Globus pallidus (tissue), 1 donor: ENCODE measurements around the gene ANTXR1.
"Not testable (repeated sequence)": the region's sequence is repeated elsewhere in the genome, so short reads cannot be mapped to it uniquely, and the experiment has no call there.

Source experiments
- DNase-seq: peaks from one replicate; pipeline ENCODE4 v3.0.0-alpha.2; 2015; ENCODE audit warnings: low spot score

Gene ANTXR1

GRCh38 chr2:69237070-69237670 lies 224.2 kb downstream of the ANTXR1 start:
- DNase-seq = no peak

GRCh38 chr2:69238449-69239031 lies 225.6 kb downstream of the ANTXR1 start:
- no peak for DNase-seq

GRCh38 chr2:69241093-69241492 lies 228.1 kb downstream of the ANTXR1 start:
- DNase-seq = no peak

GRCh38 chr2:69241664-69242514 lies 228.9 kb downstream of the ANTXR1 start:
- DNase-seq = no peak

- DNase-seq = no peak
Measured at GRCh38 chr2:69242651-69243051, 229.7 kb downstream of the ANTXR1 start.

- DNase-seq = no peak
Measured at GRCh38 chr2:69243652-69244051, 230.7 kb downstream of the ANTXR1 start.

GRCh38 chr2:69244882-69245281 lies 231.9 kb downstream of the ANTXR1 start:
- no peak for DNase-seq

GRCh38 chr2:69247583-69247982 lies 234.6 kb downstream of the ANTXR1 start:
- no peak for DNase-seq

- no peak for DNase-seq
Measured at GRCh38 chr2:69248232-69248631, 235.3 kb downstream of the ANTXR1 start.

- no peak for DNase-seq
Measured at GRCh38 chr2:69250981-69251380, 238.0 kb downstream of the ANTXR1 start.

GRCh38 chr2:69251943-69252342 lies 239.0 kb downstream of the ANTXR1 start:
- DNase-seq = no peak

- no peak for DNase-seq
Measured at GRCh38 chr2:69253112-69253511, 240.1 kb downstream of the ANTXR1 start.

GRCh38 chr2:69253611-69254301 lies 240.8 kb downstream of the ANTXR1 start:
- peak; percentile 50 for DNase-seq

GRCh38 chr2:69255760-69256159 lies 242.8 kb downstream of the ANTXR1 start:
- DNase-seq = no peak

- not testable (repeated sequence) for DNase-seq
Measured at GRCh38 chr2:69259994-69260591, 247.1 kb downstream of the ANTXR1 start.

- no peak for DNase-seq
Measured at GRCh38 chr2:69260666-69261065, 247.7 kb downstream of the ANTXR1 start.

- DNase-seq = no peak
Measured at GRCh38 chr2:69269330-69269729, 256.4 kb downstream of the ANTXR1 start.

- DNase-seq = no peak
Measured at GRCh38 chr2:69271831-69272257, 258.9 kb downstream of the ANTXR1 start.

- peak; percentile 21 for DNase-seq
Measured at GRCh38 chr2:69272803-69273471, 260.0 kb downstream of the ANTXR1 start.

- no peak for DNase-seq
Measured at GRCh38 chr2:69275490-69275889, 262.5 kb downstream of the ANTXR1 start.

- no peak for DNase-seq
Measured at GRCh38 chr2:69278366-69278765, 265.4 kb downstream of the ANTXR1 start.

- no peak for DNase-seq
Measured at GRCh38 chr2:69279211-69279610, 266.2 kb downstream of the ANTXR1 start.
